HG03442 (cell line): ENCODE data around the gene FSCN2.

Experiments used
- ATAC-seq: cut with Tn5 transposase; IDR thresholded peaks from one replicate; pipeline ENCODE4 v1.9.1; 2021; ENCODE audit warnings: mild to moderate bottlenecking, moderate library complexity; ENCODE audit not compliant: unreplicated experiment

The FSCN2 gene

DNA sequence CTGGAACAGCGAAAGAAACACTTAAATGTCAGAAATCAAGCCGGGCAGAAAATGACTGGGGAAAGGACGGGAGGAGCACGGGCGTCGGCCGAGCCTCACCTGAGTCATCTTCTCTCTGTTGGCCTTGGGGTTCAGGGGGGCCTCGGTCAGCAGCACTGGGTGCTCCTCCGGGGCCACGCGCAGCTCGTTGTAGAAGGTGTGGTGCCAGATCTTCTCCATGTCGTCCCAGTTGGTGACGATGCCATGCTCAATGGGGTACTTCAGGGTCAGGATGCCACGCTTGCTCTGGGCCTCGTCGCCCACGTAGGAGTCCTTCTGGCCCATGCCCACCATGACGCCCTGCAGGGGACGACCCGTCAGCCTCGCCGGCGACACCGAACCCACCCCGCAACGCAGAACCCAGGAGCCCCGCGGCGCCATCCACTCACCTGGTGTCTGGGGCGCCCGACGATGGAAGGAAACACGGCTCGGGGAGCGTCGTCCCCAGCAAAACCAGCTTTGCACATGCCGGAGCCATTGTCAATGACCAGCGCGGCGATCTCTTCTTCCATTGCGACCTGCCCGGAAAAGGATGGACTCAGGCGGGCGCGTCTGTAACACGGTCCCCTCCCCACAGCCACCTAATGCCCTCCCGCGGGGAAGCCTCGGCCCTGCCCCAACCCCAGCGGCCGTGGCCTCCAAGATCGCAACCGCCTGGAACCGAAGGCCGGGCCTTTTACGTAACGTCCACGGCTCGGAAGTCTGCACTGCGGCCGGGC is 16.2 kb upstream of the FSCN2 start:
- ATAC-seq: no peak

DNA sequence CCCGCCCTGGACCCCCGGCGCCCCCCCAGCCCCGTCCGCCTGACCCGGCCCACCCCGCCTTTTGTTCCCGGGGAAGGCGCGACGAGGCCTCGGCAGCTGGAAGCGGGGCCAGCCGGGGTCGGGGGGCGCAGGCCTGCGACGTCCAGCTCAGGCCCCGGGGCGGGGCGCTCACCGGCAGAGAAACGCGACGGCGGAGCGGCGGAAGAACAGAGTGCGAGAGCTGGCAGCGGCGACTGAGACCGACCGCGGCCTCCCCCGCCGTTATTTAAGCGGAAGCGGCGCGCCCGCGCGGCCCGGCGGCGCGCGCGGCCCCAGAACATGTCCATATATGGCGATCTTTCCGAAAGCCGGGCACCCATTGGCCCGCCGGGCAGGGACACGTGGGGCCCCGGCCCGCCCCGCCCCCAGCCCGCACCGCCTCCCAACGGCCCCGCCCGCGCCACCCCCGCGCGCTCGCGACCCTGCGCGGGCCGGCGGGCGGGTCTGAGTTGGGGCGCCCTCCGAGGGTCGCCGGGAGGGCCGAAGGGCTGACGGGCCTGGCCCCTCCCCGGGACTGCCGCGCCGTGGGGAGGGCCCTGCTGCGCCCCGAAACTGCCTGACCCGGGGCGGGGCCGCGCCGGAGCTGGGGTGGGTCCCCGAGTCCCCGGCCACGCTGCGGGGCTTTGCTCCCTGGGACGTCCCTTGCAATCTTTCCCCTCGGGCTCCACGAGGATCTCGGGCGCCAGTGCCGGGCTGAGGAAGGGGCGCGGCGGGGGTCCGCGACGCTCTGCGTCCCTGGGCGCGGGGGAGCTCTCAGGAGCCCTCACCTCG is 15.4 kb upstream of the FSCN2 start, which contains the start of gene ACTG1:
TSS of gene ACTG1 (minus strand) at position 238 of the 810 bp plus-strand sequence. CDS start 445 bp downstream, outside the sequence.
- ATAC-seq: peak; percentile 39

DNA sequence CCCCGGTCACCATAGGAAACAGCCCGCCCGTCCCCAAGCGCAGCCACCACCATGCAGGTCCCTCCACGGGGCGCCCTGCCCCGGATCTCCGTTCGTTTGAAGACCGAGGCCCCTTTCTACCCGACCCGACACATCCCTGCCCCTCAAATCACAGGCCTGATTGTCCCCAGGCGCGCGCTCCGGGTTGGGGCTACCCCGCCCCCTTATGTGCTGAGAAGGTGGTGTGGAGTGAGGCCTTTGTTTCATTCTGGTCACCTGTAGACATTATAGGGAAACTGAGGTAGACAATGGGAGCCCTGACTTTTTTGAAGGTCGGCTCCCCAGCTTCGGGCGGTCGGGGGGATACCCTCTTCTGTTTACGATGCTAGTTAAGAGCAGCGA is 14.8 kb upstream of the FSCN2 start:
- peak; percentile 1 for ATAC-seq

DNA sequence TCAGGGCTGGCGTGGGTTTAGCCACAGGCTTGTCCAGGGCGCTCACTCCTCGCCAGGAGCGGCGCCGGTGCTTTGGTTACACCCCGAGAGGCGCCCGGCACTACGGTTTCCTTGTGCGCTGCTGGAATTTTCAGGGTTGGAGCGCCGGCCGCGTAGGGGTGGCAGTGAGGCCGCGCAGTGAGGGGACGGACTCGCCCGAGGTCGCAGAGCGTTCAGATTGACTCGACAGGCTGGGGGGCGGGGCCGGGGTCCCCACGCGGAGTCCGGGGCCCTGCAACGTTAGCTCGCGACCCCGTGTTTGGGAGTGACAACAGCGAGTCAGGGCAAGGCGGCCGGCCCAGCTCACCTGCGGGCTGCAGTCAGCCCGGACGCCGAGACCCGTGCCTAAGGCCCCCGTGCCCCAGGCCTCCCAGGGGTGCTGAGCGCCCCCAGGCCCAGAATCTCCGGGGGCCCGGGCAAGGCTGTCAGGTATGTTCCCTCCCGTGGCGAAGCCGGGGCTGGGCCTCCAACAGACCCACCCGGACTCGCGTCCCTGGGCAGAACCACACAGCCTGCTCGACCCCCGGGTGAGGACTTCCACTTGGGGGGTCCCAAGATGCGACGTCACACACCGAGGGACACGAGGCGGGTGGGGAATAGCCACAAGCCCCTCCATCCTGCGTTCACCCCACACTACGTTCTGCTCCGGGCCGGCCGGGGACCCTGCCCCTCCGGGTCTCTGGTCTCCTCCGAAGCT is 14.3 kb upstream of the FSCN2 start:
- no peak for ATAC-seq

DNA sequence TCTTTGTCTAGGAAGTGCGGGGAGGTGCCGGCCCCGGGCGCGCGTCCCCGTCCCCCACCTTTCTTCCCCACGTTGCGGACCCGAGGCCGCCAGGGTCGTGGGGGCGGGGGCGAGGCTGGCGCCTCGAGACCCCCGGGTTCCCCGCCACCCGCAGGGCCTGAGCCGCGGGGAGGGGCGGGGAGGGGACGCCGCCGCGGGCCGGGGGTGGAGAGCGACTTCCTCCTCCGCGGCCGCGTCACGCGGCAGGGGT is 13.8 kb upstream of the FSCN2 start:
- ATAC-seq: no peak

DNA sequence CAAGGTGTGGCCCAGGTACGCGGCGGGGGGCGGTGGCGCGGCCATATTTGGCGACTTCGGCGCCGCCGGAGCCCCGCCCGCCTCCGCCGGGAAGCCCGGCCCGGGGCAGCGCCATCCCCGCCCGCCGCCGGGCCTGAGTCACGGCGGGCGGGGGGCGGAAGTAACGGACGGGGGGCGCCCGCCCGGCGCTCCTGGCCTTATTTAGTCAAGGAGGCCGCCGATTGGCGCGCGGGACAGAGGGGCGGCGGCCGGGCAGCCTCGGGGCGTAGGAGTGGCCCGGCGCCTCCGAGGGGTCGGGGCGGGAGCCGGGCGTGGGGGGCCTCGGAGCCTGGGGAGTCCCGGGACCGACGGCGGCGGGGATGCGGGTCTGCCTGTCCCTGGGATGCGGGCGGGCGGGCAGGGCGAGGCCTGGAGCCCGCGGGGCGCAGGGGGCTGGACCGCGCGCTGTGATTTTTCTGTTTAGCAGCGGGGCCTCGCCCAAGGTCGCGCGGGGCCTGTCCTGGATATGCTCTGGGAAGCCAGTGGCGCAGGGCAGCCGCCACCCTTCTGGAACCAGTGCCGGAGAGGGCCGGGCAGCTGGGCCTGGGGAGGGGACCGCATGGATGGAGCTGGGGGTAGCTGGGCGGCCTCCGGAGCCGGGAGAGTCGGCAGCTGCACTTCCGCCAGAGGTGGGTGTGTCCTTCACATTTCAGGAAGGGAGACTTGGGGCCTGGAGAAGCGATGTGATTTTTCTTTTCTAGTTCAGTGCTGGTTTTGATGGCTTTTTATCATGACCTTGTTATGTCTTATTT is 13.2 kb upstream of the FSCN2 start:
- no peak for ATAC-seq

DNA sequence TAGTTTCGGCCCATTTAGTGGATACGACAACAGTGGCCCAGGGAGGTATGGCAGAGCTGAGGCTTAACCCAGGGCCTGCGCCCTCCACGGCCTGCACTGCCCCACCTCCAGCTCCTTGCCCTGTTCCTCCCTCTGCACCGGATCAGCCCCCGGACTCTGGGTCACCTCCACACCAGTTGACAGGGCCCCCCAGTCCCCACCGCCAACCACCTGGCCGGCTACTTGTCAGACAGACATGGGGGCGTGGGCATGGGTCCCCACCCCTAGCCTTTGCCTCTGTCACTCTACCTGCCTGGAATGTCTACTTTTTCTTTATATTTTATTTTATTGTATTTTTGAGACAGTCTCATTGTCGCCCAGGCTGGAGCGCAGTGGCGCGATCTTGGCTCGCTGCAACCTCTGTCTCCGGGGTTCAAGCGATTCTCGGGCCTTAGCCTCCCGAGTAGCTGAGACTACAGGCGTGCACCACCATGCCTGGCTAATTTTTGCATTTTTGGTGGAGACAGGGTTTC is 12.6 kb upstream of the FSCN2 start:
- ATAC-seq: no peak

DNA sequence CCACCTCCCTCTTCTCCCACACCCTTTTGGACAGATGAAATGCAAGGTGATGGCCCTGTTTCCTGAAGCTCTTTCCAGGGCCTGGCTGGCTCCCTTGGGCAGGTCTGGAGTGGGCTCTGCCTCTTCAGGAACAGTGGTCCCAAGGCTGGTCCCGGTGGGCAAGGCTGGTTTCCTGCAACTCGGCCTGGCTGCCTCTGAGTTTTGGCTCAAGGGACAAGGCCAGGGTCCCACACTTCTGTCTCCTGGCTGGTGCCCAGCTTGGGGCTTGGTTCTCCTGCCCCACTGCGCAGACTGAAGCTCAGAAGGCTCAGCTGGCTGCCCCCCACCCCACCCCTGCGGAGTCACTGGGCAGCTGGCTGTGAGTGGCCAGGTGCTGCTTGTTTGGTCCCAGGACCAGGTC is 11.7 kb upstream of the FSCN2 start:
- no peak for ATAC-seq

DNA sequence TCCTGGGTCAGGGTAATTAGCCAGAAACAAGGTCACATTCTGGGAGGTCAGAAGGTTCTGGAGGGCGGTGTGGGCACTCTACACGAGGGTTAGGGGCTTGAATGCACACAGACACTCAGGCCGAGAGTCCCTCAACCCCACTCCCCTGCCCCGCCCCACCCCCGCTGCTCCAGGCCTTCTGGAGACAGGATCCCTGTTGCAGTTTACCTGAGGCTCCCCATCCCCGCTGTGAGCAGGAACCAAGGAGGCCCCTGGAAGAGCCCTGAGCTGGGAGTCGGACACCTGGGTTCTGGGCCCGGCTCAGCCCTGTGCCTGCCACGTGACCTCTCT is 11.2 kb upstream of the FSCN2 start:
- ATAC-seq: no peak

DNA sequence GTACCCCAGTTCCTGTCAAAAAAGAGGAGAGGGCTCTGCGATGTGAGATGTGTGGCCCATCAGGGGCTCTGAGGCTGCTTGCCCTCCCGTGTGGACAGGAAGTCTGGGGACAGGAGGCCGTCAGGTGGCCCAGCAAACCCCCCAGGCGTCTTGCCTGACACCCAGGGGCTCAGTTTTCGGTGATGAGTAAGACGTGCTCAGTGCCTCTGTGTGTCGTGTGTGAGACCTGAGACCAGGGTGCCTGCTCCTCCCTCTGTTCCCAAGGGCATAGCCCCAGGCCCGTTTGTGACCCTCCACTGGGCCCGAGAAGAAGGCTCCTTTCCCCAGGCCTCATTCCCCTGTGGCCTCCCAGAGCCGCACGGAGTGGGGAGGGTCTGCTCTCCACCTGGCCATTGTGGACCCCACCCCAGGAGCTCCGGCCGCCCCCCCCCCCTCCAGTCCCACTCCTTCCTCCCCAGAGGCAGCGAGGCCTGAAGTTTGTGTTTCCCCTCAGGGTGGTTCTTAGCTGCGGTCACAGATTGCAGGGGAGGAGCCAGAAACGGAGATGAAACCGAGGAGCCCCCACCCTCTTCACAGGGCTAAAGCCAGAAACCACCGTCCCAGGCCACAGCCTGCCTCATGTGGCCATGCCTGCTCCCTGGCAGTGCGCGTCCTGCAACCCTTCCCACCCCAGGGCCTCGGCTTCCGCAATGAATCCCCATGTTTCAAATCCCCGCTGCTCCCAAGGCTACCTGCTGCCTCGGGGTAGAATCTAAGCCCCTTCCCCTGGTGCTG is 10.7 kb upstream of the FSCN2 start:
- no peak for ATAC-seq

DNA sequence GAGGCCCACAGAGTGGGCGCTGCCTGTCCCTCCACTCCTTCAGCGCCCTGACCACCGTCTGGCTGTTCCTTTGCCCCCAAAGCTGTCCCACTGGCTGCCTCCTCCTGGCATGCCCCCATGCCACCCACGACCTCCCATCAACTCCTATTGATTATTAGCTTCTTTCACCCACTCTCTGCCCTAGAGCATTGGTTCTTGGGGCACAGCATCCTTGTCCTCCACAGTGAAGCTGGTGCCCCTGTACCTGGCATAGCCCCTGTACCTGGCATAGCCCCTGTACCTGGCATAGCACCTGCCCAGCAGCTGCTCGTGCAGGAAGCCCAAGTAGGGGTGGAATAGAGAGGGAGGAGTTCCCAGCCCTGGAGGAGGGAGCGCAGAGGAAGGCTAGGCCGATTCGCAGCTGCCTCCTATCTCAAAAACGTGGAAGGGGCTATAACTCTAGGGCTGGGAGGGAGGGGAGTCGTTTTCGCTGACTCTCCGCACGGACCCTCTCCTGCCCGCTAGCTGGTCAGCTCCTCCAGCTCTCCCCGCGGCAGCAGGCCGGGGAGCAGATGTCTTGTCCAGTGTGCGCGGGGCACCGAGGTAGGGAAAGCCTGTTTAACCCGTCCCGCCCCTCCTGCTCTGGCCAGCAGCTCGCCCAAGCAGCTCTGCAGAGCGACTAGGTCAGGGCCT is 9.9 kb upstream of the FSCN2 start:
- ATAC-seq: no peak

DNA sequence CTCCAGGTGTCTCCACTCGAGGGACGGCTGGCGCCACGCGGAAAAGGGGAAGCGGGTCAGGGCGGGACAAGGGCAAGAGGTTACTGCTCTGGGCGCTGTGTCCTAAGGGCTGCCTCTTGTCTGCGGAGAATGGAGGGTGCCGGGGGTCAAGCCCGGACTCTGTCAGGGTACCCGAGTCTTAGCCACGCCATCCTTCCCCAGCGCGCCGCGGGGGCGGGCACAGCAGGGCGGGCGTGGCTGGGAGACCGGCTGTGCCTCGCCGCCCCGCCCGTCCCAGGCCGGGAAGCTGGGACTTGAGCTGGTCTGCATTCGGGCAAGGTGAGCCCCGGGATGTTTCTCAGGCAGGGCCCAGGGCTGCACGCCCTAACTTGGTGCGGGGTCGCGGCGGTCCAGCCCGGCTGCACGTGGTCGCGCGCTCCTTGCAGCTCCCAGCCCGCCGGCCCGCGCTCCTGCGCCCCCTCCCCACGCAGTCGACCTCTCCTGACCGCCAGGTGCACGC is 9.3 kb upstream of the FSCN2 start:
- no peak for ATAC-seq

DNA sequence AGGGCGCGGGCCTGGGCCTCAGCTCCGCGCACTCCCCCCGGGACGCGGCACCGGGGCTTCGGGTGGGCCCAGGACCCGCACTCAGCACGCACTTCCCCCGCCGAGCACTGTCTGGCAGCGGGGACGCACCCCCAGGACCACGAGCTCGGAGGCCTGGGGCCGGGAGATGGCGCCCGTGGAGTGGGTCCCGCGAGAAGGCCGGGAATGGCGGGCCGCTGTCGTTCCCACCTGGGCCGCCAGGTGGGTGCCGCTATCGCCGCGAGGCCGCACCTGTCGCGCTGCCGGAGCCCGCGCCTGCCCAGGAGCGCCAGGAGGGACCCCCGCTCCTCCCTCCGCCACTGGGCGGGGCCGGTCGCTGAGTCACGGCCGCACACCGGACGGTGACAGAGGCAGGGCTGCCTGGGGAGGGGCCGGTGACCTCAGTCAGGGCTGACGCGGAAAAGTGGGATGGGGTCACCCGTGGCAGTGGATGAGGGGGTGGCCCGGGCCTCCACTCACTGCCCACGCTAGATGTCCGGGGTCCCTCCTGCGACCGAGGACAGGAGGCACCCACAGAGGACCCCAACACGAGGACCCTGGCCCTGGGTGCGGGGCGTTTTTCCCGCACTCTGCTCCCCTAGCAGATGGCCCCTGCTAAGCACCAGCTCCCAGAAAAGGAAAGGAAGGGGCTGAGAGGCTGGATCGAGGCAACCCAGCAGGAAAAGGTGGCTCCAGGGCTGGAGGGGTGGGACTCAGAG is 8.7 kb upstream of the FSCN2 start:
- ATAC-seq: no peak

DNA sequence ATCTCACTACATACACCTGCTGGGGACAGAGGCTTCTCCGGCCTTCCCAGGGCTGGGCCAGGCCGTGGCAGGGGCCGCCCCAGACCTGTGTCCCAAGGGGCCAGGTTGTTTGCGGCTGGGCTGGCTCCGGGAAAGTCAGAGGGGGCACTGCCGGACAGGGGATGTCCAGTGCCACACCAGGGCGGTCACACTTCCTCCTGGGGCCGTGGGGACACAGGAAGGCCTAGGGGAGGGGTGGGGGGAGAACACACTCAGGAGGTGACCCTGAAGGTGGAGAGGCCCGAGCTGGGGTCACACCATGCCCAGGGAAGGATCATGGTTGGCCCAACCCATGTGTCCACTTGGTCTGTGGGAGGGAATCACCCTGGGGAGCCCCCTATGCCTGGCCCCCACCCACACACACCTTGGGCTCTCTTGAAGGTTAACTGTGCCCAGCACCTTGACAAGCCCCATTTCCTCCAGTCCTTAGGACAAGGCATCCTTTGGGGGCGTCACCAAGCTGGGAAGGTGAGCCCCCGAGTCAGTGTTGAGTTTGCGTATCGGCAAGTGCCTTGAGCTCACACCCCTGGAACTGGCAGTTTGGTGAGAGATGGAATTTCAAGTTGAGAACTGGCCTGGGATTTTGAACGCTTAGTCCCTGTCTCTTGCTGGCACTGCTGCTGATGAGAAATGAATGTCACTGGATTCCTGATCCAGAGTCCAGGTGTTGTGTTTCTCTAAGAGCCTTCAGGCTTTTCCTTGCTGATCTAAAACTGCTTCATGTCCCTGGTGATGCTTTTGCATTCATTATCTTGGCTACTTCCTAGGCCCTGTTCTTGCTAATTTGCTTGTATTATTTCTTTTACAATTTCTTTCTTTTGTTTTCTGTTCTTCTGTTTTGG is 7.9 kb upstream of the FSCN2 start:
- no peak for ATAC-seq

DNA sequence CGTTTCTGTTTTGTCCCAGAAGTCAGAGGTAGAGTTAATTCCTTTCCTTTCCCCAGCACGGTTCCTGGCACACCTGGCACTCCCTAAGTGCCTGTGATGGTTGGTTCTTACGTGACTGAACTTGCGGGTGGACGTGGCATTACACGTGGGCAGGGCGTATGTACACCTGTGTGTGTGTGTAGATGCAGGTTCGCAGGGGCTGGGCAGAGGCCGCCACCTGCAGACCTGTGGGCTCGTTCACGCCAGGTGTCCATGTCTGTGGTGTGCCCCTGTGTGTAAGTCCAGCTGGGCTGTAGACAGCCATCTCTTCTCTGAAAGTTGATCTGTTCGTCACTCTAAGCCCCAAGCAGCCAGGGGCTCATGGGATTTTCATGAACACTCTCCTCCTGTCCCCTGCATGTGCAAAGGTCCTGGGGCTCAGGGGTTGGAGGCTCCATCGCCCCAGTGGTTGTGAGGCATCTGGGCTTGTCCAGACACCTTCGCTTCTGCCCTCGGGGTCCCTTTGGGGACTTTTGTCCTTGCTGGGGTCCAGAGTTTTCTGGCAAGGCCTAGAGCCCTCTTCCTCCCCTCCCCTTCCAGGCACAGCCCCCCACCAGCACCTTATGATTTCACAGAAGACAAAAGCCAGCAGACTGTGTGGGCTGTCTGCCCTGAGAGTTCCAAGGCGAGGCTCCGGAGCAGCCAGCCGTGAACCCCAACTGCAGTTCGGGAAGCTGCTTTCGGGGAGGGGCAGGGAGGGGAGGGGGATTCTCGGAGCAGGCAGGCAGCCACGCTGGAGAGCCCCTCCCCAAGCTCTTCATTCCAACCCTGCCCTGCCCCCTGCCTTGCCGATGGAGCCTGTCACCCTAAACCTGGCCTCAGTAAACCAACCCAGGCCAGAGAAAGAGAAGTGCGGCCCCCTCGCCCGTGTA is 5.4 kb upstream of the FSCN2 start:
- no peak for ATAC-seq

DNA sequence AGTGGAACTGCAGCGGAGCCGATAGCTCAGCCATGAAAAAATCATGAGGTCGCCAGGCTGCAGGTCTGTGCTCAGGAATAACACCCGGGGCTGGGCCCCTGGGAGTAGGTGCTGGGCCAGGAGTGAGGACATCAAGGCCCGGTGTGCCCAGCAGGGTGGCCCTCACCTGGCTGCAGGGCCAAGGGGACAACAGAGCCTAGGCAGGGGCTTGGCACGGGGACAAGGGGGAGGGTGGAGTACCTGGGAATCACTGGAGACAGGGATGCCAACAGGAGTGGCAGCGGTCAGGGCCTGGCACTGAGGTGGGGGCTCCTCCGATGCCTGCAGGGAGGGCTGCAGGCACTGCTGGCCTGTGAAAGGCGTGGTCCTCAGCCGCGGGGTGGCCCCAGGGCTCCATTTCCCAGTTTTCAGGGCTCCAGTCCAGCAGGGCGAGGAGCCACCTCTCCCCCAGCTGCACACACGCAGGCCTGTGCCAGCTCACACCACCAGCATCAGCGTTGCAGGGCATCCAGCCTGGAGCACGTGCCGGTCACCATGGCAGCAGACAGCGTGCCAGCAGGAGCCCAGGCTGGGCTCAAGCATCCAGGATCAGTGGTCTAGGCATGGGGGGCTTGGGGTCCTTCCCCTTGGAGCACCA is 4.7 kb upstream of the FSCN2 start:
- ATAC-seq: no peak
